Left ventricle myocardium inferior (tissue), 1 donor: Measurements from ENCODE around the gene VSIG10L2. TPM values are rescaled to one million over a fixed set of nuclear protein-coding genes. Genes with fewer than 3 reads are reported as not detected.

Source experiments
- DNase-seq: peaks from one replicate; pipeline ENCODE4 v3.0.0-alpha.2; 2020
- H3K27ac ChIP-seq: fragments of 200-600 bp; replicated peaks from 2 replicates; pipeline ENCODE4 v1.8.0; 2021
- H3K27me3 ChIP-seq: fragments of 200-600 bp; 2 replicates; pipeline ENCODE4 v1.8.0; 2021; ENCODE audit warnings: low read depth
- H3K36me3 ChIP-seq: fragments of 200-600 bp; 2 replicates; pipeline ENCODE4 v1.8.0; 2021
- H3K4me1 ChIP-seq: fragments of 200-600 bp; 2 replicates; pipeline ENCODE4 v1.8.0; 2021
- H3K4me3 ChIP-seq: fragments of 200-600 bp; 2 replicates; pipeline ENCODE4 v1.8.0; 2021; ENCODE audit warnings: mild to moderate bottlenecking, moderate library complexity
- H3K9me3 ChIP-seq: fragments of 200-600 bp; replicated peaks from 2 replicates; pipeline ENCODE4 v1.8.0; 2021
- intact Hi-C: fragments of 100-400 bp; cut with micrococcal nuclease; formaldehyde crosslinking; loops from one replicate; pipeline ENCODE4 v1.11.0; 2022
- total RNA-seq: library from RNA; stranded (reverse); fragmentation: NEBNext Ultra II Directional; extraction: Animal tissue kit (Norgen Biotek cat#: 25700); gene quantifications from one replicate; pipeline ENCODE4 v1.2.1, GENCODE V29; 2021
- TF ChIP-seq, protein P1 (sequence below): fragments of 200-600 bp; IDR thresholded peaks from 2 replicates; pipeline ENCODE4 v1.8.0; 2021; ENCODE audit warnings: antibody characterized with exemption, mild to moderate bottlenecking, borderline replicate concordance
- donor health status: DM: no; HTN: yes; CAD: no; lungs with severe emphysema.

VSIG10L2 gene
- total RNA-seq, 1 donor from 2014 or later: 0.08 TPM

DNA sequence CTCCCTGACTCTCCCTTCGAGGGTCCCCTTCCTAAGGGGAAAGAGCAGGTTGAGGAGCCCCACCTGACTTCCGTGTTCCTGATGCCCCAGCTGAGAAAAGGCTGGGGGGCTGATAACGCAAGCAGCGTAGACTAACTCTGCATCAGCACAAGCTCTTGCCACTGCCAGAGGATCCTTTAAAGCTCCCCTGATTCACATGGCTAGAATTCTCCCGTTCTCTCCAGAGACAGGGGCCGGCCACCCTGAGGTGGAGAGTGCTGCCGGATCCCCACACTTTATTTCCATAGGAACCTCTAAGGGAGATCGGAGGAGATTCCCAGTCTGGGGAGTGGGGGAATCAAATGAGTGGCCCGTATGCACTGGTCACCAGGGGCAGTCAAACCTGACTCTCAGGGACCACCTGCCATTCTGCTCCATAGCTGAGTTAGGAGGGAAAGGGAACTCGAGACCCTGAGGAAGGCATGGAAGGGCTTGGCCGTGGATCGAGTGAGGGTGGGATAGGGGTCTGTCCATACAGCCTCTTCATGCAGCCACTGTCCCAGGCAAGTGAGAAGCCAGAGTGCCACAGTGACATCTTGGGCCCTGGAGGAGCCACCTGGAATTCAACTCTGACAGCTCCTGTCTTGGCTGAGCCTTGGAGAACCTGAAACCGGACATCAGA is 1.4 kb upstream of the VSIG10L2 start:
- TF ChIP-seq, protein P1, sequence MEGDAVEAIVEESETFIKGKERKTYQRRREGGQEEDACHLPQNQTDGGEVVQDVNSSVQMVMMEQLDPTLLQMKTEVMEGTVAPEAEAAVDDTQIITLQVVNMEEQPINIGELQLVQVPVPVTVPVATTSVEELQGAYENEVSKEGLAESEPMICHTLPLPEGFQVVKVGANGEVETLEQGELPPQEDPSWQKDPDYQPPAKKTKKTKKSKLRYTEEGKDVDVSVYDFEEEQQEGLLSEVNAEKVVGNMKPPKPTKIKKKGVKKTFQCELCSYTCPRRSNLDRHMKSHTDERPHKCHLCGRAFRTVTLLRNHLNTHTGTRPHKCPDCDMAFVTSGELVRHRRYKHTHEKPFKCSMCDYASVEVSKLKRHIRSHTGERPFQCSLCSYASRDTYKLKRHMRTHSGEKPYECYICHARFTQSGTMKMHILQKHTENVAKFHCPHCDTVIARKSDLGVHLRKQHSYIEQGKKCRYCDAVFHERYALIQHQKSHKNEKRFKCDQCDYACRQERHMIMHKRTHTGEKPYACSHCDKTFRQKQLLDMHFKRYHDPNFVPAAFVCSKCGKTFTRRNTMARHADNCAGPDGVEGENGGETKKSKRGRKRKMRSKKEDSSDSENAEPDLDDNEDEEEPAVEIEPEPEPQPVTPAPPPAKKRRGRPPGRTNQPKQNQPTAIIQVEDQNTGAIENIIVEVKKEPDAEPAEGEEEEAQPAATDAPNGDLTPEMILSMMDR: no peak
- Histone ChIP-seq H3K4me3 (no peak overlapping the region), H3K36me3 (no peaks in the 10 kb centered on the region), H3K27ac (no peak overlapping the region), H3K27me3 (peaks cover 19% of the 10 kb centered on the region), H3K4me1 (peaks cover 17% of the 10 kb centered on the region), H3K9me3 (no peaks in the 10 kb centered on the region)
- no peak for DNase-seq
- intact Hi-C loops: no loop called here

DNA sequence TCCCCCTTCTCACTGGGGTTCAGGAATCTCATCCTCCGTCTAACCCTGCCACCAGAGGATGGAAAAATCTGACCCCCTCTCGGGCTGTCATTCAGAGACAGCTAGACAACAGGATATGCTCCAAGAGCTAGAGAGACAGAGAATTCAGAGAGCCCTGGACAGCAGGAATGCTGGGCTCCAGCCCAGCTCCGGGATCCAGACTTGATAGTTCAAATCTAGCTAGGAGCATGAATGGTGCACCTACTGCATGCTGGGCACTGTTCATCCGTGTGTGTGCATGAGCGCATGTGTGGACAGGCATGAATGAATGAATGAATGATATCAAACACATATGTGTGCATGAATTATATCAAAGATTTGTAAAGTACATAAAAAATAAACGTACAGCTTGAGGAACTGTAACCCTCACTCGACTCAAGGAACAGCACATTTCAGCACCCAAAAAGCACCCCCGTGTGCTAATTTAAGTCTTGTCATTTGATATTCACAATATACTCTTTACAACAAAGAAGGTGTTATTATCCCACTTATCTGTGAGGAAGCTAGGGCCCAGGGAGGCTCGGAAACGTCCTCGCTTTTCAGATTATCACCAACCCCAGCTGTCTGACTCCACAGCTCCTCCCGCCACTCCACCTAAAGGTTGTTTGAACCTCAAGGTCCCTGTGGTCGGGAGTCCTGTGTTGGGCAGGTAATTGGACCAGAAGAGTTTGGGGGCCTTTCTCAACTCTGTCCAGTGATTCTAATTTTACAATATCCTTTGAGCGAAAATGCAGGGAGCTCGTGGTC is 640 bp upstream of the VSIG10L2 start:
- Histone ChIP-seq H3K36me3 (no peaks in the 10 kb centered on the region), H3K27ac (no peak overlapping the region), H3K9me3 (no peaks in the 10 kb centered on the region), H3K4me1 (peaks cover 17% of the 10 kb centered on the region), H3K27me3 (peaks cover 19% of the 10 kb centered on the region), H3K4me3 (no peak overlapping the region)
- no peak for DNase-seq
- intact Hi-C loops: no loop called here
- TF ChIP-seq, protein P1: no peak

DNA sequence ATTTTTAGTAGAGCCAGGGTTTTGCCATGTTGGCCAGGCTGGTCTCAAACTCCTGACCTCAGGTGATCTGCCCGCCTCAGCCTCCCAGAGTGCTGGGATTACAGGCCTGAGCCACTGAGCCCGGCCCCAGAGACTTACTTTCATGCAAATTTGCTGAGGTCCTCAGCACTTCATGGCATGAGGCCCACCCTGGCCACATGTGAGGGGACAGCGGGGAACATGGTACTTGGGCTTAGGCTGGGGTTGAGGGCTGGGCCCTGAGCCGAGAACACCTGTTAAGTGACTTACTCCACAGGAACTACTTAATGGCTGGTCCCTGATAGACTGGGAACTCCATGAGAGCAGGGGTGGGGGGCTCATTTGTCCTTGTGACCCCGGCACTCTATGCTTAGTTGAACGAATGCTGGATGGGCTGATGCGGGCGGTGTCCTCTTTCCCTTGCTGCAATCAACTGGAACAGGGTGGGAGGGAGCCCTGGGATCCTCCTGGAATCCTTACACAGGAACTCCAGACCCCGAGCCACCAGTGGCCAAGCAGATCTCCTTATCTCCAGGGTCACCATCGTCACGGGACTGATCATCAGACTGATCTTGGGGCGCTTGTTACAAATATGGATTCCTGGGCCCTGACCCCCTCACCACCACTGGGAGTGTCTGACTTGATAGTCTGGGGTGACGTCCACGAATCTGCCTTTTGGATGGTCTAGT is 1.0 kb downstream of the VSIG10L2 start:
- DNase-seq: no peak
- no peaks in the 10 kb centered on the region for H3K9me3 ChIP-seq
- H3K4me1 ChIP-seq: peaks cover 22% of the 10 kb centered on the region
- no peaks in the 10 kb centered on the region for H3K36me3 ChIP-seq
- TF ChIP-seq, protein P1: no peak
- intact Hi-C loops: no loop called here
- H3K4me3 ChIP-seq: no peak overlapping the region
- peaks cover 29% of the 10 kb centered on the region for H3K27me3 ChIP-seq
- no peak overlapping the region for H3K27ac ChIP-seq

DNA sequence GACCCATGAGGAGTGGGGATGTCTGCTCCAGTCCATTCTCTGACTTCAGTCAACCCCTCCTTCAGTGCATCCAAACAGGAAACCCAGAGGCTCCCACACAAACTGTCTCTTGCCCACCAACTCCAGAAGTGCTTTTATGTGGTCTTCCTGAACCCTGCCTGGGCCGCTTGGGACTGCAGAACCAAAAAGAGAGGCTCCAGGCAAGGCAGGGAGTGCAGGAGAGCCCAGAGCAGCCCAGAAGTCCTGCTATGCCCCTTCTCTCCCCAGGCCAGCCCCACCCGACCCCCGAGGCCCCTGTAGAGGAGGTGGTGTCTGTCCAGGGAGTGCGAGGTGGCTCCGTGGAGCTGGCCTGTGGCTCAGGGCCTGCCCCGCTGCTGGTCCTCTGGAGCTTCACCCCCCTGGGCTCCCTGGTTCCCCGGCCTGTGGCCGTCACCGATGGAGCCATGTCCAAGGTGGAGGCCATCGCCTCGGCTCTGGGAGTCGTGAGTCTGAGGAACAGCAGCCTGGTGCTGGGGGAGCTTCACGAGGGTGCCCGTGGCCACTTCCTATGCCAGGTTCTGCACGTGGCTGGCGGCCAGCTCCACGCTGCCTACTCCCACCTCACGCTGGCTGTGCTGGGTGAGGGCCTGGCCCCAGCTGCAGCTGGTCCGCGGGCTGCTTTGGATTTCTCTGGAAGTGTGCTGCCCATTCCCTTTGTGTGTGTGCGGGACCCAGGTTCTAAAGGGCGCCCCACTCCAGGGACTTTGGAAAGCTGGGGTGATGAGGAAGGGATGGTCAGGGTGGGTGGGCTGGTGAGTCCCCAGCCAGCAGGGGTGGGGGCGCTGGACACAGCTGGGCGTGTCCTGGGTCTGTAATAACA is 1.8 kb downstream of the VSIG10L2 start:
- intact Hi-C loops: no loop called here
- Histone ChIP-seq H3K9me3 (no peaks in the 10 kb centered on the region), H3K36me3 (no peaks in the 10 kb centered on the region), H3K27ac (no peak overlapping the region), H3K27me3 (peaks cover 29% of the 10 kb centered on the region), H3K4me1 (peaks cover 20% of the 10 kb centered on the region), H3K4me3 (no peak overlapping the region)
- no peak for DNase-seq
- TF ChIP-seq, protein P1: no peak
